IPS-15b (cell line): ENCODE measurements around the gene USP37.

Experiments used
- H3K27me3 ChIP-seq: one replicate; pipeline ENCODE4 v1.6.1; 2013; ENCODE audit warnings: low read length; ENCODE audit not compliant: control insufficient read depth, insufficient read depth
- H3K36me3 ChIP-seq: one replicate; pipeline ENCODE4 v1.6.1; 2013; ENCODE audit warnings: low read length; ENCODE audit not compliant: control insufficient read depth, insufficient read depth
- H3K4me1 ChIP-seq: one replicate; pipeline ENCODE4 v1.6.1; 2013; ENCODE audit warnings: mild to moderate bottlenecking, low read length; ENCODE audit not compliant: control insufficient read depth, insufficient read depth
- H3K4me3 ChIP-seq: one replicate; pipeline ENCODE4 v1.5.1; 2013; ENCODE audit warnings: low read depth, low read length
- H3K9ac ChIP-seq: one replicate; pipeline ENCODE4 v1.6.1; 2013; ENCODE audit warnings: low read depth, mild to moderate bottlenecking, low read length
- H3K9me3 ChIP-seq: one replicate; pipeline ENCODE4 v1.6.1; 2013; ENCODE audit warnings: mild to moderate bottlenecking, low read length; ENCODE audit not compliant: control insufficient read depth, insufficient read depth

The USP37 gene

GRCh38 chr2:218422403-218423086, 145.6 kb downstream of the USP37 start:
- no peaks in the 10 kb centered on the region for H3K36me3 ChIP-seq
- H3K9ac ChIP-seq = no peak overlapping the region
- no peaks in the 10 kb centered on the region for H3K27me3 ChIP-seq
- no peaks in the 10 kb centered on the region for H3K9me3 ChIP-seq
- H3K4me3 ChIP-seq = no peak overlapping the region
- H3K4me1 ChIP-seq = peaks cover 6% of the 10 kb centered on the region

- Histone ChIP-seq H3K9me3 (no peaks in the 10 kb centered on the region), H3K36me3 (no peaks in the 10 kb centered on the region)
Observed at GRCh38 chr2:218421027-218421426, 147.1 kb downstream of the USP37 start.

GRCh38 chr2:218419630-218420216, 148.4 kb downstream of the USP37 start:
- Histone ChIP-seq H3K4me1 (peaks cover 6% of the 10 kb centered on the region), H3K36me3 (no peaks in the 10 kb centered on the region), H3K9me3 (no peaks in the 10 kb centered on the region), H3K27me3 (no peaks in the 10 kb centered on the region), H3K9ac (no peak overlapping the region), H3K4me3 (peak overlapping the region; percentile 26)

More at GRCh38 chr2:218421027-218421426, 147.1 kb downstream of the USP37 start:
- Histone ChIP-seq H3K4me3 (no peak overlapping the region), H3K27me3 (no peaks in the 10 kb centered on the region), H3K9ac (no peak overlapping the region), H3K4me1 (peaks cover 6% of the 10 kb centered on the region)

- no peaks in the 10 kb centered on the region for H3K36me3 ChIP-seq
- H3K9ac ChIP-seq = peak within 1 kb of the TSS; percentile 47
- H3K4me1 ChIP-seq = peaks cover 6% of the 10 kb centered on the region
- H3K4me3 ChIP-seq = peak within 1 kb of the TSS; percentile 26
- H3K27me3 ChIP-seq = no peaks in the 10 kb centered on the region
- no peaks in the 10 kb centered on the region for H3K9me3 ChIP-seq
Observed at GRCh38 chr2:218418717-218419458, 149.3 kb downstream of the USP37 start, which contains the start of gene VIL1. Gene VIL1 (plus strand): TSS chr2:218419123. CDS start chr2:218423779, 4,656 bp downstream.

GRCh38 chr2:218418321-218418716, 149.8 kb downstream of the USP37 start:
- no peaks in the 10 kb centered on the region for H3K36me3 ChIP-seq
- H3K4me1 ChIP-seq = peaks cover 6% of the 10 kb centered on the region
- no peak overlapping the region for H3K4me3 ChIP-seq
- H3K9ac ChIP-seq = no peak overlapping the region
- H3K27me3 ChIP-seq = no peaks in the 10 kb centered on the region
- H3K9me3 ChIP-seq = no peaks in the 10 kb centered on the region

GRCh38 chr2:218407717-218408116, 160.4 kb downstream of the USP37 start:
- Histone ChIP-seq H3K27me3 (no peaks in the 10 kb centered on the region), H3K9ac (no peak overlapping the region), H3K9me3 (no peaks in the 10 kb centered on the region), H3K4me3 (no peak overlapping the region), H3K4me1 (peaks cover 9% of the 10 kb centered on the region), H3K36me3 (peaks cover 6% of the 10 kb centered on the region)

- Histone ChIP-seq H3K9ac (peak overlapping the region; percentile 82), H3K27me3 (no peaks in the 10 kb centered on the region), H3K4me3 (peak overlapping the region; percentile 54), H3K9me3 (no peaks in the 10 kb centered on the region), H3K4me1 (peaks cover 9% of the 10 kb centered on the region), H3K36me3 (peaks cover 6% of the 10 kb centered on the region)
Observed at GRCh38 chr2:218406949-218407618, 161.1 kb downstream of the USP37 start.

- Histone ChIP-seq H3K36me3 (peaks cover 6% of the 10 kb centered on the region), H3K9me3 (no peaks in the 10 kb centered on the region), H3K27me3 (no peaks in the 10 kb centered on the region), H3K4me1 (peaks cover 9% of the 10 kb centered on the region), H3K4me3 (peak overlapping the region; percentile 75), H3K9ac (peak overlapping the region; percentile 82)
Observed at GRCh38 chr2:218406209-218406948, 161.8 kb downstream of the USP37 start.

GRCh38 chr2:218405746-218406208, 162.4 kb downstream of the USP37 start:
- Histone ChIP-seq H3K4me3 (peak overlapping the region; percentile 75), H3K4me1 (peaks cover 9% of the 10 kb centered on the region), H3K36me3 (peaks cover 6% of the 10 kb centered on the region), H3K27me3 (no peaks in the 10 kb centered on the region), H3K9me3 (no peaks in the 10 kb centered on the region), H3K9ac (peak overlapping the region; percentile 49)

- H3K9me3 ChIP-seq = no peaks in the 10 kb centered on the region
- H3K4me1 ChIP-seq = peaks cover 9% of the 10 kb centered on the region
- H3K36me3 ChIP-seq = peaks cover 6% of the 10 kb centered on the region
- no peaks in the 10 kb centered on the region for H3K27me3 ChIP-seq
- peak overlapping the region; percentile 49 for H3K9ac ChIP-seq
- peak overlapping the region; percentile 75 for H3K4me3 ChIP-seq
Observed at GRCh38 chr2:218405086-218405745, 162.9 kb downstream of the USP37 start.
